Stimulated activated naive CD4-positive, alpha-beta T cell (primary cell): ENCODE measurements around the gene PCNT.
"Not testable (repeated sequence)": the region's sequence is repeated elsewhere in the genome, so short reads cannot be mapped to it uniquely, and the experiment has no call there.

Source experiments
- DNase-seq, 6 experiments: peaks; one replicate each; lab custom pipeline; 2025; lab: John Stamatoyannopoulos, UW

The PCNT gene

DNA sequence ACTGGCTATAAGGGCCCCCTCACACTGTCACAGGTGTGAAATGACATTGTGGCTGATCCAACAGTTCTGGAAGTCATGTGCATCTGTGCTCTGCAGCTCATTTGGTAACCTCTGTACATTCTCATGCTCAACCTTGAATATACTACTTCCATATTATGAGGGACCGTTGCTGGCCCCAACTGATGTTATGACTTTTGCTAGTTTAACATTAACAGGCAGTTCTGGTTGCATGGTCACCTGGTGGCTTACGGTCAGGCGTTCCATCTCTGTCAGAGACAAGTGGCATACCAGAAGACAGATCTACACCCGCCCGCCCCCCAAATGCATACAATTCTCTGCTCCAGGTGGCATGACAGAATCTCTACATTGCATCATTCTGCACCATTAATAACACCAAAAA, 128.8 kb downstream of the PCNT start:
- no peak for DNase-seq

DNA sequence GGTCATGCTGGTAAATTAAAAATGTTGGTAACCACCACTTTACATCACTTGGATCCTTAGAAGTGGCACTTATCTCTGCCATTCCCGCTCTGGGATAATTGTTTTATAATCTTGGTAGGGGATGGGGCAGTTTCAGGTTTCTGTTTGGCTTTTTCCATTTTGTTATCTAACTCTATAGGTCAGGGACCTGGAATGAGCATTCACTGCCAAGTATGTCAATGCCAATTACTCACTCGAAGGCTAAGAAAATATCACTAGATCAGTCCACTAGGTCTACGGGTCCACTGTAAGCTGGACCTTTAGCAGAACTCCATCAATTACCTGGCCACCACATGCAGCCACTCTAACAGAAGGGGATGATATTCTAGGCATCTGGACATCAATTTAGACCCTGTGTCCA, 130.2 kb downstream of the PCNT start:
- no peak for DNase-seq

DNA sequence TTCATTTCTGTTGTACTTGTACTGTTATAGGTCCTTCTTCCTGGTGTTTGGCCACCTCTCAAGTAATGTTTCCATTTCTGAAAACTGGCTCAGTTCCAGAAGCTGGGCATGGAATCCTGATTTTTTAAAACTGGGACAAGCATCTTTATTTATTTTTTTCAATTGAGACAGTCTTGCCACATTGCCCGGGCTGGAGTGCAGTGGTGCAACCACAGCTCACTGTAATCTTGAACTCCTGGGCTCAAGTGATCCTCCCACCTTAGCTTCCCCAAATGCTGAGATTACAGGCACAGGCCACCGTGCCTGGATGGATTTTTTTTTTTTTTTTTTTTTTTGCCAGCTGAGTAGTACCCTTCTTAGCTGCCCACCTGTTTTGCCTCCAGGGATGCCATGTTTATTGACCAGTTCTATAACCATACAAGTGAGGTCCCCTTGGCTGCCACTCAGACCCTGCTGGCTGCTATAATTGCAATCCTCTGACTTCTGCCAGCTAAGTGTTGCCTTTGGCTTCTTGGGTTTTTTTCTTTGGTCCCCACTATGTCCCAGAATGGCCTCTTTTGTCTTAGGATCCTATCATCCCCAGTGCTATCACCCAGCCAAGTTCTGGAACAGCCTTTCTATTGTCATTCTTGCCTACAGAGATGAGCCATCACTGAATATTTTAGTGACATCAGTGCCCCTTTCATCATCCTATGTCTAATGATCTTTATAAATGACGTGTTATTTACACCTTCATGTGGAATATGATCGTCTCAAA, 130.9 kb downstream of the PCNT start:
- no peak for DNase-seq

DNA sequence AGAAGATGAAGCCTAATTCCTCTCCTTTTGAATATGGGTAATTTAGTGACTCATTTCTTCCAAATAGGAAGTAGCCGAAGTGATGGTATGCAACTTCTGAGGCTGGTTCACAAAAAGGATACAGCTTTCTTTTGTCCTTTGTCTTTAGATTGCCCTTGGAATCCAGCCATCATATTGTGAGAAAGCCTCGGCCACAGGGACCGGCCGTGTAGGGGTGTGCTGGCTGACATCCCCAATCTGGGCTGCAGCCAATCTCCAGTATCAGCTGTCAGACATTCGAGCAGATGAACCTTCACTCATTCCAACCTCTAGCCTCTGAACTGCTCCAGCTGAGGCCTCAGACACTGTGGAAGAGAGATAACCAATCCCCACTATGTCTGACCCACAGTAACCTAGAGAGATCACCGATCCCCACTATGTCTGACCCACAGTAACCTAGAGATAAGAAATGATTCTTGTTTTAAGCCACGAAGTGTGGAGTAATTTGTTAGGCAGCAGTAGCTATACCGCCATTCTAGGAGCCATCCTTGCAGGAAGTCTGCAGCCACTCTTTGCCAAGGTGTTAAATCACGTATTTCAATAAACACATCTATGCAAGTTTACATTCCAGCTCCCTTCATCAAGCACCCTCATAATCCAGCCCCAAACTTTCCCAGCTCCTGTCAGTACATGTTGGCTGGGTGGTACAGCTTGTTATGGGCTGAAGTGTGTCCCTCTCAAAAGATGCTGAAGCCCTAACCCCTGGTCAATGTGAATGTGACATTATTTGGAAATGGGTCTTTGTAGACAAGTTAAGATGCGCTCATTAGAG, 131.8 kb downstream of the PCNT start:
- DNase-seq, result no peak

DNA sequence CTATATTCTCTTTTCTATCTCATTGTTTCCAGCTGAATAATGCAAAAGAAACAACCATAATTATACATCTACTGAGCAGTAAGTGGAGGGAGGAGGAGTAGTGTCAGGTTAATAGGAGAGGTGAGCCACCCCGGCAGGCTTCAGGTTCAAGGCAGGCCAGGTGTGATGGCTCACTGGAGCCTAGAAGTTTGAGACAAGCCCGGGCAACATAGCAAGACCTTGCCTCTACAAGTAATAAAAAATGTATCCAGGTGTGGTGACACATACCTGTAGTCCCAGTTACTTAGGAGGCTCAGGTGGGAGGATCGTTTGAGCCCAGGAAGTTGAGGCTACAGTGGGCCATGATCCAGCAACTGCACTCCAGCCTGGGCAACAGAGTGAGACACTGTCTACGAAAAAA, 132.8 kb downstream of the PCNT start:
- DNase-seq, result no peak

DNA sequence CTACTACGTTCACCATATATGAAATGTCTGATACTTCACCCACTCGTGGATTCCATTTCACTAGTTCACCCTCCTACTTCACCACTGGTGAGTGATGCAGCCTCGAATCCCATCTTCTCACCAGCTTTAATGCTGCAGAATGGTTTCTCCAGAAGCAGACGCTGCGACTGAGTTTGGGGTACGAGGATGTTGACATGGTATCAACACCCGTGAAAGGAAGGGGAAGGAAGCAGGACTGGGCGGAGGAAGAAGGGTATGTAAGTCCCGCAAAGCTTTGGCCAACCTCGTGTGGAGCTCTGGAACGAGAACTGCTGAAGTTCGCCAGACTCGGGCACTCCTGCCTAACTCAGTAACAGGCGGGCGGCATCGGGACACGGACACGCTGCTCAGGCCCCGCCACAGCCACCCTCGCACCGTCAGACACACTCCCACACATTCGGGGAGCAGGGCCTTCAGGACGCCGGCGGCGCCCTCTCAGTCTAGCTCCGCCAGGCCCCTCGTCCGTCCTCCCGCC, 133.9 kb downstream of the PCNT start:
- DNase-seq, result peak in 2 of 6 experiments; percentile 37 to 43

DNA sequence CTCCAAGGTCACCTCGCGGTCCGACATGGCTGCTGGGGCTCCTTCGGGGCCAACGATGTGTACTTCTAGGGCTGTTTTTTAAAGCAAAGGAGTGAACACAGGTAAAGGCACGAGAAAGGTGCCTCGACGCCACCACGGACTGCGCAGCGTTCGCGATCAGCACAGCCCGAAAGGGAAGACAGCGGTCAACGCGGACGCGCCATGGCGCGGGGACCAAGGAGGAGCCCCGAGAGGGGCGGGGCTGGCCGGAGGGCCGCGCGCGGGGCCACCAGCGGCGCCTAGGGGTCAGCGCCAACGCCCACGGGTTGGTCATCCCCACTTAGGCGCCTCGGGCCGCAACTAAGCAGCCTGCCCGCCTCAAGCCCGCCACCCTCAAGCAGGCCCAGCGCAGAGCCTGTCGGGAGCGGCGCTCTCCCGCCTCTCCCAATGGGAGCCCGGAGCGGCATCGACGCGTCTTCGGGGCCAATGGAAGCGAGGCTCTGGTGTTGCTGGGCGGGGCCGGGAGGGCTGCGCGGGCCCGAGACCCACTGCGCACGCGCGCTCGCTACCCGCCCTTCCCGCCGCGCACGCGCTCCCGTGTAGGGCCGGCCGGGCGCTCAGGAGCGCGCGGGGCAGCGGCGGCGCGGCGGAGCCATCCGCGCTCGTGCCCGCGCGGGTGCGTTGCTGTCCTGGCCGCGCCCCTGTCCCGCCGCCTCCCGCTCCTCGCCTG, 134.5 kb downstream of the PCNT start, which contains the start of gene DIP2A:
Gene DIP2A, plus strand, starts transcription at position 577 of the 709 bp plus-strand sequence. CDS start 241 bp downstream, outside the sequence.
- DNase-seq, result peak; percentile 88 to 97 (median 93)

DNA sequence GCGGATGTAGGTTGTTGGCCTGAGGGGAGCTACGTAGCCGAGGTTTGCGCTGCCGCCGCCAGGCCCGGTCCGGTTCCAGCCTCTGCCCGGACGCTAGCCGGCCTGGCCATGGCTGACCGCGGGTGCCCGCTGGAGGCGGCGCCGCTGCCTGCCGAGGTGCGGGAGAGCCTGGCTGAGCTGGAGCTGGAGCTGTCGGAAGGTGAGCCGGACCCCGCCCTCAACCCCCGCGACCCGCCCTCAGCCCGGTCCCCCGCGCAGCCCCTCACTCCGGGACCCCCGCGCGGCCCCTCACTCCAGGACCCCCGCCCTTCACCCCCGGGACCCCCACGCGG, 135.0 kb downstream of the PCNT start:
- no peak for DNase-seq

DNA sequence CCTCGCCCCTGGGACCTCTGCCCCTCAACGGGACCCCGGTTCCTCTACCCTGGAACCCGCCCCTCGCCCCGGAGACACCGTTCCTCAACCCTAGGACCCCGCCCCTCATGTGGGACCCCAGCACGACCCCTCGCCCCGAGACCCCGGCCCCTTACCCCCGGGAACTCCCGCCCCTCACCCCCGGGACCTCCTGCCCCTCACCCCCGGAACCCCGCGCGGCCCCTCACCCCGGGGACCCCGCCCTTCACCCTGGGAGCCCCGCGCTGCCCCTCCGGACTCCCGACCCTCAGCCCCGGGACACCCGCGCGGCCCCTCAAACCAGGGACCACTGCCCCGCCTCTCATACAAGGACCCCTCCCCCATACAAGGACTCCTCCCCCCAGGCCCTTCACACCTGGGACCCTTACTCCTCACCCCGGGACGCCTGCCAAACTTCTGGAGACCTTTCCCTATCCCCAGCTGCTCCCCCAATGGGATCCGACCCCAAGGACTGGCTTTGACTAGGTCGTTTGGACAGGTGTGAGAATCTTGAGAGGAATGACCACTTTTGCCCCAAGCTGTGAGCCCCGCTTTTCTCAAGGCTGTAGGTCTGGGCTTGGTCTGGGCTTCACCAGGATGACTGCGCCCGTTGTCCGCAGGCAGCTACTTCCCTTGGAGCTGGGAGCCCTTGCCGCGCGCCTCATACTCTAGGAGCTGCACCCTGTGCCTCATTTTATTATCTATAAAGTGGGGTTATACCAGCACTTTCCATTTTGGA, 135.6 kb downstream of the PCNT start:
- DNase-seq, result peak in 3 of 6 experiments; percentile 10 to 15 (median 14)

DNA sequence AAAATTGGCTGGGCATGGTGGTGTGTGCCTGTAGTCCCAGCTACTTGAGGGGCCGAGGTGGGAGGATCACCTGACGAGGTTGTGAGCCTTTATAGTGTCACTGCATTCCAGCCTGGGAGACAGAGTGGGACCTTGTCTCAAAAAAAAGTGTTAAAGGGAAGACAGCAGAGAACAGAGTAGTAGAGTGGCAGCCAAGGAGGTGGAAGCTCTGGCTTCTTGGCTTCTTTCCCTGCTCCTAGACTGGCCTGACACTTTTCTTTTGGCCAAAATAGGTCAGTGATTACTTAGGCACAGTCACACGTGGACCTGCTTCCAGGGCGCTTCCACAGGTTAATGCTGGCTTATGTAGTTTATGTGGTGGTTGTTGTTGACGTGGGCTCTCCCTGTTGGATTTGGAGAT, 138.0 kb downstream of the PCNT start:
- no peak for DNase-seq

DNA sequence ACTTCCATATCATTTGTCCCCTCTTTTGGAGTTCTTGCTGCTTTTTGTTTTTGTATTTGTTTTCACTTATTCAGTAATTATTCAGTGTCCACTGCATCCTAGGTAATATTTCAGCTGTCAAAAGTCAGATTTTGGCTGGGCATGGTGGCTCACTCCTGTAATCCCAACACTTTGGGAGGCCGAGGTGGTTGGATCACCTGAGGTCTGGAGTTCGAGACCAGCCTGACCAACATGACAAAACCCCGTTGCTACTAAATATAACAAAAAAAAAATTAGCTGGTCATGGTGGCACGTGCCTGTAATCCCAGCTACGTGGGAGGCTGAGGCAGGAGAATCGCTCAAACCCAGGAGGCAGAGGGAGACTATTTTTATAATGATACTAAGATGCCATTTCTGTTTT, 141.2 kb downstream of the PCNT start:
- DNase-seq, result not testable (repeated sequence)

DNA sequence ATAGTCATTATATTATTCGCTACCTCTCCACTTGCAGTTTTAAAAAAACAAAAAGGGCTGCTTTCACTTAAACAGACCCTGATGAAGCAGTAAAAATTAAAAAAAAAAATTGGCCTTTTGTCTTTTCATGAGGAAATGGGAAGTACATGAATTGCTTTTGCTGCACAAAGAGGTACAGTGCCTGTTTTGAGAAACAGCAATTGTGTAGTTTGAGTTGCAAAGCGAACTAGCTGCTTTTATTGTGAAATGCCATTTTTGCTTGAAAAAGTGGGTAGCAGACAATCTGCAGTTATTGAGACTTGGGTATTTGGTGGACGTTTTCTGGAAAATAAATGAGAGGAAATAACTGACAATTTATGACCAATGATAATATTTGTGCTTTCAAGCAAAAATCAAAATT, 141.7 kb downstream of the PCNT start:
- DNase-seq, result no peak

DNA sequence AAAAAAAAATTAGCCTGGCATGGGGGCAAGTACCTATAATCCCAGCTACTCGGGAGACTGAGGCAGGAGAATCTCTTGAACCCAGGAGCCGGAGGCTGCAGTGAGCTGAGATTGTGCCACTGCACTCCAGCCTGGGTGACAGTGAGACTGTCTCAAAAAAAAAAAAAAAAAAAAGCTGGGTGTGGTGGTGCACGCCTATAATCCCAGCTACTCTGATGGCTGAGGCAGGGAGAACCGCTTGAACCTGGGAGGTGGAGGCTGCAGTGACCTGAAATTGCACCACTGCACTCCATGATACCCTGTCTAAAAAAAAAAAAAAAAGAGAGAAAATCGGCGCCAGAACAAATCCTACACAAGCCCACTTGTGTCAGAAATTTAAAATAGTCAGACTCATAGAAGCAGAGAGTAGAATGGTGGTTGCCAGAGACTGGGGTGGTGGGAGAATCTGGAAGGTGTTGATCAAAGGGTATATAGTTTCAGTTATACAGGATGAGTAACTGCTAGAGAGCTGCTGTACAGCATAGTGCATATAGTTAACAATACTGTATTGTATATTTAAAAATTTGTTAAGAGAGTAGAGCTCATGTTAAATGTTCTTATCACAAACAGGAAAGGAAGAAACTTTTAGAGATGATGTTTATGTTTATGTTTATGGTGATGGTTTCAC, 144.3 kb downstream of the PCNT start:
- DNase-seq, result no peak

DNA sequence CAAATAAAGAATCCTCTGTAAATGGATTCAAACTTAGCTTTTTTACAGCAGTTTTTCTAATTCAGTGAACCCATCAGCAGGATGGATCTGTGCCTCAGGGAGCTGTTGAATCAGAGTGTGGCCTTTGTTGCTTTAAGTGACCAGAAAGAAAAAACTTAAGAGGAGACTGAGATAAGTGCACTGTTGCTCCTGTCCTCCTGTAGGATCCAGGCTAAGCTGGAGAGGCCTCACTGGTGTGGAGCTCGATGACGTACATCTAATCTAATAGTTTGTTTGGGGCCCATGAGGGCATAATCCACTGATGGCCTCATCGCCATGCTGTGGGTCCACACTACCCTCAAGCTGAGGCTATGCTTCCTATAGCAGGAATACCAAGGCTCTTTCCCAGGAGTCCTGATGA, 145.3 kb downstream of the PCNT start:
- DNase-seq, result no peak

DNA sequence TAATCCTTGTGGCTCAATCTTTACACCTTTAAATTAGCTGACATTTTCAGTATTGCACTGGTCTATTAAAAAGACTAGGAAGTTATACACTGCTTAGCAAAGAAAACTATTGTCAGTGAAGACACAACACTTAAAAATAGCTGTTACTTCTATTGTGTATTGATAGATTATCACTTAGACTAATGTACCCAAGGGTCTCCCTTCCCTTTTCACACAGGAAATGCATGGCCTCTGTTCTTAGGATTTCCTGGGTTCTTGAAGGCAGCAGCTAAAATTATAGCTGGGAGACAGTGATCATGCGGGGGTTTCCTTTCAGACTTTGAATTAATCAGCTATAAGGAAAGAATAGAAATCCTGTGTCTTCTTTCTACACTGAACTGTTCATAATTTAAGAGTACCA, 147.6 kb downstream of the PCNT start:
- no peak for DNase-seq

DNA sequence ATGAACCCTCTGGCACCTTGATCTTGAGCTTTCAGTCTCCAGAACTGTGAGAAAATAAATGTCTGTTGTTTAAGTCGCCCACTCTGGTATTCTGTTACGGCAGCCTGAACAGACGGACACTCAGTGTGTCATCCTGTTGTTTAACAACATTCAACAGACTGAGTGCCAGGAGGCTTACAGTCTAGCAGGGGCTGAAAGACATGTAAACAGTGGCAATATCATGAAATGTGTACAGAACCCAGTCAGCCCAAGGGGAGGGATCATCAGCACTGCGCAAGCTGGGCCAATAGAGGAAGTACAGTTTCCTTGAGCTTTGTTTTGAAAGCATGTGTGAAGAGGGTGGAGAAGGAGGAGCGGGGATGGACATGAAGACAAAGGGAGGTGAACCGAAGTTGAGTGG, 148.3 kb downstream of the PCNT start:
- DNase-seq, result no peak

DNA sequence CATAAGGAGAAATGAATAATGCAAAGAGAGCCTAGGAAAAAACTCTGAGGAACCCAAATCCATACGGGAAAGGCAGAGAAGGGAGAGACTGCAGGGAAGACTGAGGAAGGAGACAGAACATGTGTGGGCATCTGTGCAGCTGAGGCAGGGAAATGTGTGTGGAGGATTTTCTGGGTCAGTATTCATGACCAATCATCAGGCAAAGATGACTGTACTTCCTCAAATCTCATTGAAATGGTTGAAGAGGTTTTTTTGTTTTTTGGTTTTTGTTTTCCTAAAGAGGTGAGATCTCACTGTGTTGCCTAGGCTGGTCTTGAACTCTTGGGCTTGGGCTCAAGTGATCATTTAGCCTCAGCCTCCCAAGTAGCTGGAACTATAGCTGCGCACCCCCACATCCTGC, 150.4 kb downstream of the PCNT start:
- no peak for DNase-seq

DNA sequence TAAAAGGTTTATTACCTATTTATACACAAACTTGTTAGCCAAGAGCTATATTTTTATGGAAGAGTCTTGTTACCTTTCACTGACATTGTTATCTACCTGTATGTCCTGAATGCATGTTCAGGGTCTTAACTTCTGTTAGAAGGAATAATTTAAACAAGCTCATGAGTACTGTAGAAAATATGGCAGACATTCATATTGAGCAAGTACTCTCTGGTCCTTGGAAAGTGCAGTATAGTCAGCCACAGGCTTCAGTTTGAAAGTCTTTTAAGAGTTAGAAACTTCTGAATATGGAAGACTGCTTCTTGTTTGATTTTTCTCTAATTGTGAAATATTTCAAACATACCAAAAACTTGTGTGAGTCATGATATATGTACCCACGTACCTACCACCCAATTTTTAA, 151.3 kb downstream of the PCNT start:
- DNase-seq, result no peak

DNA sequence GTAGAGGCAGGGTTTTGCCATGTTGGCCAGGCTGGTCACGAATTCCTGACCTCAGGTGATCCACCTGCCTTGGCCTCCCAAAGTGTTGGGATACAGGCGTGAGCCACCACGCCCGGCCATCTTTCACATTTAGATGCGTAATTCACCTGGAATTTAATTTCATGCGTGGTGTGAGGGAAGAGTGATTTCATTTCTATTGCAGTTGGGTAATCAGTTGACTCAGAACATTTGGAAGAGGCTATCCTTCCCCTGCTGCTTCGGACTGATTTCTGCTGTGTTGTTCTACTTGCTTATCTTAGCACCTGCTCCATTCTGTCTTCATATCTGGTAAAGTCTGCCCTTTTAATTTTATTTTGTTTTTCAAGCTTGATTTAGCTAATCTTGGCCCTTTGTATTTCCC, 153.8 kb downstream of the PCNT start:
- DNase-seq, result no peak

DNA sequence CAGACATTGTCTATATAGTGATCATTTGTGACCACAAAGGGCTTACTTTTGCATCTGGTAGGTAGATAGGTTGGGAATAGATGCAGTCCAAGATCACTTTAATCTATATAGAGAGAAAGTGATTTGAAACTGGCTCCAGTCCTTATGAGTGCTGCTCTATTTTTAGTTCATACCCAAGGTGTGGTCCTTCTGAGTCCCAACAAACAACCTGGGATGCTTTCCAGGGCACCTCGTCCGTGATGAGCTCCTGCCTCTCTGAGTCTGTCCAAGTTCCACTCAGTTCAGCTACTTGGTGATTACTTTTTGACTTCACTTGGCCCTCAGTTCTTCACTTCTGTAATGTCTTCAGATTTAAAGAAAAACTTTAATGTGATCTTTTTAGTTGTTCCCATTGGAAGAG, 155.0 kb downstream of the PCNT start:
- DNase-seq, result no peak

DNA sequence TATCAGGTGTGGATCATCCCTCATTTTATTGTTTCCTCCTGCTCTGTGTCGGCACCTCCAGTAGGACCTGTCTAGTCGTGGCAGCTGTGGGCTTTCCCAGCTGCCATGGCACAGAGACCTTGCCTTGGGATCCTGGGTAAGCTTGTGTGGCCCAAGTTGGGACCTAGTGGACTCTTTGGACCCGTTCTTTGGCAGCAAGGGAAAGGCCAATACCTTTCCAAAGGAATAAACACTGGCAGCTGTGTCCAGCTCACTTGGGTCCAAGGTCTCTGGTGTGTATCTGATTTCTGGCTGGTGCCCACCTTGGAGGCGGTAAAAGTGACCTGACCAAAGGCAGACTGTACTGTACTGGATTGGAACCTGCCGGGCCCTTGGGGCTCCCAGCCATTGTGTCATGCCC, 156.5 kb downstream of the PCNT start:
- no peak for DNase-seq
